ENCODE results near the gene RHEBL1. TPM values are rescaled to one million over a fixed set of nuclear protein-coding genes. Genes with fewer than 3 reads are reported as not detected.

The RHEBL1 gene
- total RNA-seq, 1 donor from 2014 or later: 1.1 TPM

DNA sequence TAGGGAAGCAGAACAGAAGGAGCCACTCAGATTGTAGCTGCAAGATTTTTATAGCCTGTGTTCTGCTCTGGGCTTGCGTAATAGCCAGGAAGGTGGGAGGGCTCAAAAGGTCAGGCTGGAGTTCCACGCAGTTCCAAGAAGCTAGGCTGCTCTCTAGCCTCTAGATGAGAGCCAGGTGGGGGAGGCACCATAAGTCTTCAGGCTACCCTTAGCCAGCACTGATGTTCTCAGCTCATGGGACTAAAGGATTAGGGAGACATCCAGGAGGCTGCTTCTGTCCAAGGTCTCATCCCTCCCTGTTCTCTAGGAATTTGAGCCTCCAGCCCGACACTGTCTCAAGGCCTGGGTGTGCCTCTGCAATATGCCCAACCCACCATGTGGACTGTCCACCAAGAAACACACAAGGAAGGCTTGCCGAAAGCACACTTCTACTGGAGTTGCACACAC, 39.2 kb upstream of the RHEBL1 start:
- H3K27ac ChIP-seq: peak overlapping the region; percentile 93
- H3K9me3 ChIP-seq: no peaks in the 10 kb centered on the region
- H3K36me3 ChIP-seq: peaks cover 19% of the 10 kb centered on the region
- TF ChIP-seq, protein P1, sequence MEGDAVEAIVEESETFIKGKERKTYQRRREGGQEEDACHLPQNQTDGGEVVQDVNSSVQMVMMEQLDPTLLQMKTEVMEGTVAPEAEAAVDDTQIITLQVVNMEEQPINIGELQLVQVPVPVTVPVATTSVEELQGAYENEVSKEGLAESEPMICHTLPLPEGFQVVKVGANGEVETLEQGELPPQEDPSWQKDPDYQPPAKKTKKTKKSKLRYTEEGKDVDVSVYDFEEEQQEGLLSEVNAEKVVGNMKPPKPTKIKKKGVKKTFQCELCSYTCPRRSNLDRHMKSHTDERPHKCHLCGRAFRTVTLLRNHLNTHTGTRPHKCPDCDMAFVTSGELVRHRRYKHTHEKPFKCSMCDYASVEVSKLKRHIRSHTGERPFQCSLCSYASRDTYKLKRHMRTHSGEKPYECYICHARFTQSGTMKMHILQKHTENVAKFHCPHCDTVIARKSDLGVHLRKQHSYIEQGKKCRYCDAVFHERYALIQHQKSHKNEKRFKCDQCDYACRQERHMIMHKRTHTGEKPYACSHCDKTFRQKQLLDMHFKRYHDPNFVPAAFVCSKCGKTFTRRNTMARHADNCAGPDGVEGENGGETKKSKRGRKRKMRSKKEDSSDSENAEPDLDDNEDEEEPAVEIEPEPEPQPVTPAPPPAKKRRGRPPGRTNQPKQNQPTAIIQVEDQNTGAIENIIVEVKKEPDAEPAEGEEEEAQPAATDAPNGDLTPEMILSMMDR (IDR thresholded peaks at IDR 0.05): no peak
- intact Hi-C loops (cut with DNase I): no loop called here
- peak overlapping the region; percentile 72 for H3K4me3 ChIP-seq
- DNase-seq (peak; percentile 73), ATAC-seq (peak; percentile 55)
- peaks cover 44% of the 10 kb centered on the region for H3K4me1 ChIP-seq
- no peaks in the 10 kb centered on the region for H3K27me3 ChIP-seq

DNA sequence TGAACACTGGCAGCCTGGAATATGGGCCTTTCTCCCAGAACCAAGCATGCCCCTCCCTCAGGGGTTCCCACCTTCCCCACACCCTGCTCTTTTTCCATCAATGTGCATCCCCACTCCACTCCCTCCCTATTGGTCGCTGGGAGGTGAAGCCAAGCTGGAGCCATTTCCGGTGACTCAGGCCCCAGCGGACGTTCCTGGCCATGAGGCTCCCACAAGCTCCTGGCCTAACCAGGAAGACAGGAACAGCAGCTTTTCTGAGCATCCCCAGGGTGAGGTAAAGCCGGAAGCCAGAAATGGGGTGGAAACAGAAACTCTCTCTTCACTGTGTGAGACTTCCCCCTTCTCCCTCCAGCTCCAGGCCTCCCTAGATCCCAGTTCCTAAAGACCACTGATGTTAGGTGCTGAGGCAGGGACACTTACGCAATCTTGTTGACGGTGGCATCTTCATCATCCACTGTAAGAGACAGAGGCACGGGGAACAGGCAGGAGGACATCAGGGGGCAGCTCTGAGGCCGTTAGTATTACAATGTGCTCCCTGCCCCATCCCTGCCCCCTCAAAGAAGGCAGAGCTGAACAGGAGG, 35.8 kb upstream of the RHEBL1 start:
- intact Hi-C loops (cut with DNase I): no loop called here
- Histone ChIP-seq H3K4me1 (peaks cover 44% of the 10 kb centered on the region), H3K27me3 (no peaks in the 10 kb centered on the region), H3K4me3 (no peak overlapping the region), H3K9me3 (no peaks in the 10 kb centered on the region), H3K27ac (no peak overlapping the region), H3K36me3 (peaks cover 53% of the 10 kb centered on the region)
- DNase-seq: no peak
- ATAC-seq: no peak
- TF ChIP-seq, protein P1 (IDR thresholded peaks at IDR 0.05): no peak

DNA sequence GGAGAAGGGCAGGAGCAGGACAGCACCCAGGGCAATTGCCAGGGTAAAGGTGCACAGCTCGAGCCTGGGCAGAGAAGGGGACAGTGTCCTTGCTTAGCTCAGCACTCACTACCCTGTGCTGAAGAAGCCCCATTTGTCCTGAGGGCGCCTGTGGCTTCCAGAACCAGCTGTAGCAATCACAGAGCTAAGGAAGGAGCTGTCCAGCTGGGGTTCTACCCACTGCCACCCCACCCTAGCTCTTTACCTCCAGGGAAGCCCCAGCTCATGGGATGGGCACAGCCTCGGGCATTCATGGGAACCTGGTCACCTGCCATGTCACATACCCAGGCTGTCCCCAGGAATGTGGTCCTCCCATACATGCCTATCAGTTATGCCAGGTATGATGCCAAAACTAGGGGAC, 35.0 kb upstream of the RHEBL1 start:
- DNase-seq: no peak
- no peak for ATAC-seq
- TF ChIP-seq, protein P1 (IDR thresholded peaks at IDR 0.05): no peak
- Histone ChIP-seq H3K36me3 (peaks cover 61% of the 10 kb centered on the region), H3K27me3 (no peaks in the 10 kb centered on the region), H3K4me1 (peaks cover 44% of the 10 kb centered on the region), H3K27ac (no peak overlapping the region), H3K9me3 (no peaks in the 10 kb centered on the region), H3K4me3 (no peak overlapping the region)
- intact Hi-C loops (cut with DNase I): no loop called here

DNA sequence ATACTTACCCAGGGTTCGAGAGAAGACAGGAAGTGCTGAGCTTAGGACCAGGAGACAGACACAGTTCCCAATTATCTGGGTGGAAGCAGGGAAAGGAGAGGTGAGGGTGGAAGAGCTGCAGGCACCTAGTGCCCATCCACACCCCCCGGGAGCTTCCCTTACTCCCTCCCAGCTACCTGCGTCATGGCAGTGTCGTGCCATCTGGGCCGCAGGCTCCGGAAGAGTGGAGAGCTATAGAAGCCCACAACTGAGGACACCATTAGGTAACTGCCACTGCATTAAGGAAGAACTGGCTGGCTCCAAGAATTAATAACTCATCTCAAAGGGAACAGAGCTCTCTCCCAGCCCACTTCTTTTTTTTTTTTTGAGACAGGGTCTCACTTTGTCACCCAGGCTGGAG, 30.6 kb upstream of the RHEBL1 start:
- H3K4me3 ChIP-seq: no peak overlapping the region
- intact Hi-C loops (cut with DNase I): no loop called here
- H3K36me3 ChIP-seq: peaks cover 87% of the 10 kb centered on the region
- DNase-seq (no peak), ATAC-seq (no peak)
- H3K4me1 ChIP-seq: peaks cover 12% of the 10 kb centered on the region
- H3K9me3 ChIP-seq: no peaks in the 10 kb centered on the region
- no peaks in the 10 kb centered on the region for H3K27me3 ChIP-seq
- TF ChIP-seq, protein P1 (IDR thresholded peaks at IDR 0.05): no peak
- no peak overlapping the region for H3K27ac ChIP-seq

DNA sequence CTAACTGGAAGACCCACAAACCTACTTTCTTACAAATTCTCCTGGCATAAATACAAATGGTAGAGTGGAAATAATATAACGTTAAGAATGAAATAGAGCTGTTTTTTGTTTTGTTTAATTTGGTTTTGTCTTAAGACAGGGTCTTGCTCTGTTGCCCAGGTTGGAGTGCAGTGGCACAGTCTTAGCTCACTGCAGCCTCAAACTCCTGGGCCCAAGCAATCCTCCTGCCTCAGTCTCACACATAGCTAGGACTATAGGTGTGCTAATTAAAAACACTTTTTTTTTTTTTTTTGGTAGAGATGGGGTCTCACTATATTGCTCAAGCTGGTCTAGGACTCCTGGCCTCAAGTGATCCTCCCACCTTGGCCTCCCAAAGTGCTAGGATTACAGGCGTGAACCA, 28.9 kb upstream of the RHEBL1 start:
- Histone ChIP-seq H3K4me3 (no peak overlapping the region), H3K9me3 (no peaks in the 10 kb centered on the region), H3K27ac (no peak overlapping the region), H3K27me3 (peaks cover 10% of the 10 kb centered on the region), H3K36me3 (peaks cover 71% of the 10 kb centered on the region), H3K4me1 (peaks cover 9% of the 10 kb centered on the region)
- TF ChIP-seq, protein P1 (IDR thresholded peaks at IDR 0.05): no peak
- intact Hi-C loops (cut with DNase I): no loop called here
- DNase-seq (no peak), ATAC-seq (no peak)

DNA sequence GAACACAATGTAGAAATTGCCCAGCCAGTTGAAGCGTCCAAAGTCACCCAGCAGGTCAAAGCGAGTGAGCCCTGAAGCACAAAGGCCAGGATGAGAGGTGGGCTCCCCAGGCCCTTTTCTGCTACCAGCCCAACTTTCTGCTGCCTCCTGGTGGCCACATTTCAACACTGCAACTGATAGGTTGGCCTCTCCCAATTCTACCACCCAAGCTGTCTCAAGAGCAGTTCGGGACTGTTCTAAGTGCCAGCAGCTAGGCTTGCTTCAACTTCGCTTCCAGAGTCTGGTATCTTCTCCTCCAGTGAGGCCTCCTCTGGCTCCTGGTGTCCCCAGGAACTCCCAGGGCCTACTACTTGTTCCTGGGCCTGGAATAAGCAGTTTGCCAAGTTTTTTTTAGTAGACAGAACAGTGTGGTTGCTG, 28.3 kb upstream of the RHEBL1 start:
- H3K4me3 ChIP-seq: no peak overlapping the region
- peak; percentile 68 for ATAC-seq
- intact Hi-C loops (cut with DNase I): no loop called here
- TF ChIP-seq, protein P1 (IDR thresholded peaks at IDR 0.05): peak; percentile 80
- H3K27me3 ChIP-seq: peaks cover 16% of the 10 kb centered on the region
- no peaks in the 10 kb centered on the region for H3K9me3 ChIP-seq
- DNase-seq: peak; percentile 69
- peaks cover 64% of the 10 kb centered on the region for H3K36me3 ChIP-seq
- no peak overlapping the region for H3K27ac ChIP-seq
- H3K4me1 ChIP-seq: peaks cover 13% of the 10 kb centered on the region
